Measurements from ENCODE around the gene BUB1. TPM values are rescaled to one million over a fixed set of nuclear protein-coding genes. Genes with fewer than 3 reads are reported as not detected.

Gene BUB1
- total and polyA plus RNA-seq, 10 donors: 1.1 to 29.7 (median 7.1) TPM

DNA sequence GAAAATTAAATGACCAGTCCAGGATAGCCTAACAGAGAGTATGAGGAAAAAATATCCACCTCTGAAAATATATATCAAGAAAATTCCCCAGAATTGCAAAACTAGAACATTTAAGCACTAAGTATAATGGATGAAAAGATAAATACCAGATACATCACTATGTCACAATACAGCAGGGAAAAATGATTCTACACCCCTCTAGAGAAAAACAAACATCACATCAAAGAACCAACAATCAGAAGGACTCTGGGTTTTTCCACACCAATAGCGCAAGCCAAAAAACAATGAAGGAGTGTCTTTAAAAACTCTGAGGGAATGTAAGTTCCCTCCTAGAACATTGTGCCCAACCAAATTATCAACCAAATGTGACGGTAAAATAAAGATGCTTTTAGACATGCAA is 13.7 kb downstream of the BUB1 start:
- intact Hi-C loops (cut with DNase I; ENCODE audit: low total_unique reads): no loop called here
- Histone ChIP-seq H3K4me3 (no peak overlapping the region), H3K4me1 (no peaks in the 10 kb centered on the region), H3K27me3 (replicated peaks in 1 of 7) (no peaks in the 10 kb centered on the region), H3K9me3 (no peaks in the 10 kb centered on the region), H3K36me3 (peaks cover 0 to 81% (median 0%) of the 10 kb centered on the region in 6 donors), H3K27ac (no peak overlapping the region)
- TF ChIP-seq, protein P1, sequence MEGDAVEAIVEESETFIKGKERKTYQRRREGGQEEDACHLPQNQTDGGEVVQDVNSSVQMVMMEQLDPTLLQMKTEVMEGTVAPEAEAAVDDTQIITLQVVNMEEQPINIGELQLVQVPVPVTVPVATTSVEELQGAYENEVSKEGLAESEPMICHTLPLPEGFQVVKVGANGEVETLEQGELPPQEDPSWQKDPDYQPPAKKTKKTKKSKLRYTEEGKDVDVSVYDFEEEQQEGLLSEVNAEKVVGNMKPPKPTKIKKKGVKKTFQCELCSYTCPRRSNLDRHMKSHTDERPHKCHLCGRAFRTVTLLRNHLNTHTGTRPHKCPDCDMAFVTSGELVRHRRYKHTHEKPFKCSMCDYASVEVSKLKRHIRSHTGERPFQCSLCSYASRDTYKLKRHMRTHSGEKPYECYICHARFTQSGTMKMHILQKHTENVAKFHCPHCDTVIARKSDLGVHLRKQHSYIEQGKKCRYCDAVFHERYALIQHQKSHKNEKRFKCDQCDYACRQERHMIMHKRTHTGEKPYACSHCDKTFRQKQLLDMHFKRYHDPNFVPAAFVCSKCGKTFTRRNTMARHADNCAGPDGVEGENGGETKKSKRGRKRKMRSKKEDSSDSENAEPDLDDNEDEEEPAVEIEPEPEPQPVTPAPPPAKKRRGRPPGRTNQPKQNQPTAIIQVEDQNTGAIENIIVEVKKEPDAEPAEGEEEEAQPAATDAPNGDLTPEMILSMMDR (IDR thresholded peaks at IDR 0.05 in 8 of 11, conservative IDR thresholded peaks at IDR 0.05 in 3 of 11): no peak
- TF ChIP-seq POLR2A (IDR thresholded peaks at IDR 0.05) (no peak), POLR2AphosphoS5 (IDR thresholded peaks at IDR 0.05) (no peak)
- WGBS, 5 donors: 92 to 98% (median 94%) methylated on average over 2 of the region's 2 CpGs
- no peak for DNase-seq

- 94 to 100% (median 99%) methylated on average over 2 of the region's 2 CpGs for WGBS, 5 donors
These were observed 15.3 kb downstream of the BUB1 start for GRCh38 chr2:110662560-110662959.

GRCh38 chr2:110660558-110660957 is 17.3 kb downstream of the BUB1 start:
- TF ChIP-seq POLR2AphosphoS5 (IDR thresholded peaks at IDR 0.05) (no peak), POLR2A (IDR thresholded peaks at IDR 0.05) (no peak)
- TF ChIP-seq, protein P1 (IDR thresholded peaks at IDR 0.05 in 8 of 11, conservative IDR thresholded peaks at IDR 0.05 in 3 of 11): no peak
- H3K4me3 ChIP-seq: no peak overlapping the region
- intact Hi-C loops (cut with DNase I; ENCODE audit: low total_unique reads): no loop called here
- no peaks in the 10 kb centered on the region for H3K9me3 ChIP-seq
- no peaks in the 10 kb centered on the region for H3K4me1 ChIP-seq
- peaks cover 0 to 81% (median 0%) of the 10 kb centered on the region in 6 donors for H3K36me3 ChIP-seq
- 93 to 98% (median 97%) methylated on average over 3 of the region's 3 CpGs for whole genome bisulfite sequencing, 5 donors
- no peak overlapping the region for H3K27ac ChIP-seq
- no peak for DNase-seq
- no peaks in the 10 kb centered on the region for H3K27me3 ChIP-seq (replicated peaks in 1 of 7)

More at GRCh38 chr2:110662560-110662959, 15.3 kb downstream of the BUB1 start:
- H3K9me3 ChIP-seq: no peaks in the 10 kb centered on the region
- DNase-seq: no peak
- no peak overlapping the region for H3K27ac ChIP-seq
- TF ChIP-seq, protein P1 (IDR thresholded peaks at IDR 0.05 in 8 of 11, conservative IDR thresholded peaks at IDR 0.05 in 3 of 11): no peak
- TF ChIP-seq POLR2AphosphoS5 (IDR thresholded peaks at IDR 0.05) (no peak), POLR2A (IDR thresholded peaks at IDR 0.05) (no peak)
- H3K4me3 ChIP-seq: no peak overlapping the region
- intact Hi-C loops (cut with DNase I; ENCODE audit: low total_unique reads): no loop called here
- peaks cover 0 to 82% (median 0%) of the 10 kb centered on the region in 6 donors for H3K36me3 ChIP-seq
- H3K4me1 ChIP-seq: no peaks in the 10 kb centered on the region
- H3K27me3 ChIP-seq (replicated peaks in 1 of 7): no peaks in the 10 kb centered on the region

GRCh38 chr2:110659248-110659647 is 18.6 kb downstream of the BUB1 start:
- 95 to 100% (median 97%) methylated on average over 2 of the region's 2 CpGs for WGBS, 5 donors
- intact Hi-C loops (cut with DNase I; ENCODE audit: low total_unique reads): no loop called here
- no peaks in the 10 kb centered on the region for H3K4me1 ChIP-seq
- H3K27me3 ChIP-seq (replicated peaks in 1 of 7): no peaks in the 10 kb centered on the region
- no peak for DNase-seq
- TF ChIP-seq POLR2A (IDR thresholded peaks at IDR 0.05) (no peak), POLR2AphosphoS5 (IDR thresholded peaks at IDR 0.05) (no peak)
- TF ChIP-seq, protein P1 (IDR thresholded peaks at IDR 0.05 in 8 of 11, conservative IDR thresholded peaks at IDR 0.05 in 3 of 11): no peak
- H3K27ac ChIP-seq: no peak overlapping the region
- H3K36me3 ChIP-seq: peaks cover 0 to 88% (median under 1%) of the 10 kb centered on the region in 6 donors
- no peaks in the 10 kb centered on the region for H3K9me3 ChIP-seq
- no peak overlapping the region for H3K4me3 ChIP-seq
